OCI-LY1 (cell line): ENCODE data around the gene SLC17A7.

ENCODE experiments used
- EZH2 ChIP-seq: fragments of 200-600 bp; sonication (generic), shearing (Covaris generic); IDR thresholded peaks from 2 replicates; pipeline ENCODE4 v1.8.0; 2017; ENCODE audit warnings: borderline replicate concordance, mixed run types, mild to moderate bottlenecking, antibody characterized with exemption, low read length, moderate library complexity, mixed read lengths
- TF ChIP-seq, protein P1 (sequence below): fragments of 200-600 bp; sonication (generic), shearing (Covaris generic); IDR thresholded peaks from 2 replicates; pipeline ENCODE4 v1.5.1; 2017; ENCODE audit warnings: mild to moderate bottlenecking, antibody characterized with exemption, low read length, moderate library complexity, mixed read lengths

DNA sequence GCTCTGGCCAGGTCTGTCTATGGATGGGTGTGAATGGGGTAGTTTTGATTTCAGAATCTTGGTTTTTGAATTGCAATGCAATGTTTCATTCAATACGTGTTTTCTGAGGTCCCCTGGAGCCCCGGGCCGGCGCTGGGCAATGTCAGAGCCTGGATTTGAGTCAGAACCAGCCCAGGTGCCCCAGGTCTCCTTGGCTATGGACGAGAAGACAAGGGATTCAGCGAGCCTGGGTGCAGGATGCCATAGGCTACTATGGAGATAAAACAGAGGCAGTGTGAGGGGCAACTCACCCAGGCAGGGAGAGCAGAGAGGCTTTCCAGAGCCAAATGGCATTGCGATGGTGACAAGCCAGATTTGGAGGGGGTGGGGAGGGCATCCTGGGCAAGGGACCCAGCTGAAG lies 44.9 kb upstream of the SLC17A7 start:
- TF ChIP-seq, protein P1, sequence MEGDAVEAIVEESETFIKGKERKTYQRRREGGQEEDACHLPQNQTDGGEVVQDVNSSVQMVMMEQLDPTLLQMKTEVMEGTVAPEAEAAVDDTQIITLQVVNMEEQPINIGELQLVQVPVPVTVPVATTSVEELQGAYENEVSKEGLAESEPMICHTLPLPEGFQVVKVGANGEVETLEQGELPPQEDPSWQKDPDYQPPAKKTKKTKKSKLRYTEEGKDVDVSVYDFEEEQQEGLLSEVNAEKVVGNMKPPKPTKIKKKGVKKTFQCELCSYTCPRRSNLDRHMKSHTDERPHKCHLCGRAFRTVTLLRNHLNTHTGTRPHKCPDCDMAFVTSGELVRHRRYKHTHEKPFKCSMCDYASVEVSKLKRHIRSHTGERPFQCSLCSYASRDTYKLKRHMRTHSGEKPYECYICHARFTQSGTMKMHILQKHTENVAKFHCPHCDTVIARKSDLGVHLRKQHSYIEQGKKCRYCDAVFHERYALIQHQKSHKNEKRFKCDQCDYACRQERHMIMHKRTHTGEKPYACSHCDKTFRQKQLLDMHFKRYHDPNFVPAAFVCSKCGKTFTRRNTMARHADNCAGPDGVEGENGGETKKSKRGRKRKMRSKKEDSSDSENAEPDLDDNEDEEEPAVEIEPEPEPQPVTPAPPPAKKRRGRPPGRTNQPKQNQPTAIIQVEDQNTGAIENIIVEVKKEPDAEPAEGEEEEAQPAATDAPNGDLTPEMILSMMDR: no peak
- TF ChIP-seq EZH2: no peak
